CD4-positive, alpha-beta T cell treated with Interleukin-17A for 4 hours (primary cell): ENCODE measurements around the gene SDR42E1.
"Not testable (repeated sequence)": the region's sequence is repeated elsewhere in the genome, so short reads cannot be mapped to it uniquely, and the experiment has no call there.

Experiments
- DNase-seq: peaks from one replicate; pipeline ENCODE4 v3.0.0-alpha.2; 2020; ENCODE audit warnings: mixed read lengths

The SDR42E1 gene

GRCh38 chr16:82002831-82003230 lies 8.4 kb downstream of the SDR42E1 start:
- no peak for DNase-seq

DNA sequence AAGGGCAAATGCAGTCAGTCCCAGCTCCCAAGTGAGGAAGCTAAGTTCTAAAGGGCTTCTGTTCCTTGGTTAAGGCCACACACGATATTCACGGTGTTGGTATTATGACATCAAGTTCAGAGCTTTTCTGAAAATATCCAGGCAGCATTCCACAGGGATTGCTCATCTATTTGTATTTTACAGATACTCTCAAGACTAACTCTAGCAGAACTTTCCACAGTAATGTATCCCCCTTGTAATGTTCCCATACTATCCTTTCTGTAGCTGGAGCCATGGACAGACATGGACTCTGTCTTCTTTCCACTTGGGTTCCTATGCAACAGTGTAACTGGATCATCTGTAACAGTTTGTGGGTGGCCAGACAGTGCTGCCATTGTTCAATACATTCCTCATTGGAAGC lies 13.5 kb downstream of the SDR42E1 start:
- no peak for DNase-seq

DNA sequence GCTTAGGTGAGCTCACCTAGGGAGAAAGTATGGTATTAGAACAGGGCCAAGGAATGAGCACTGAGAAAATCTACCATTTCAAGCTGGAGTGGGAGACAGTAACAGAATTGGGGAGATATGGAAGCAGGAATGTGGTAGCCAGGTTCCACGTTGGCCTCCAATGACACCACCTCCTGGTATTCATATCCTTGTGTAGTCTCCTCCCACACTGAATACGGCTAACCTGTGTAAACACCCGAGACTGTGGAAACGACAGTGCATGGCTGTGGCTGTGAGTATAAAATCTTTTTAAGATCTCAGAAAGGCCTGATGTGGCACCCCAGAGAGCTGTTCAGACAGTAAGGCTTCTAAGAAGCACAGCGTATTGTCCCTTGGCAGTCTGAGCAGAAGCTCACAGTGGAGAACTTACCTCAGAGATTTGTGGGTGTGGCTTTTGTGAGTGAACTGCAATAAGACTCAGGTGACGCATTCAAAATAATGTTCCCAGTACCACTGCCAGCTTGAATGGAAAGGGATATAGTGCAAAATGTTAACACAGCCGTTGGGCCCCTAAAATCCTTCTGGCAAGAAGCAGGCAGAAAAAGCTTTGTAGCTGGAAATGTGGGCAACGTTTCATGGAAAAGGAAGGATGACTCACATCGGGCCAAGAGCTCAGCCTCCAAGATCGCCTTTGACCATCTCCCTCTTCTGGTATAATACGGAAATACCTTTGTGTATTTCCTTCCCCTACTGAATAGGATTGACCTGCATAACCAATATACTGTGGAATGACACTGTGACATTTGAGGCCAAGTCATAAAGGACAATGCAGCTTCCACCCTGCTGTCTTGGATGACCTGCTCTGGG lies 14.4 kb downstream of the SDR42E1 start:
- no peak for DNase-seq

DNA sequence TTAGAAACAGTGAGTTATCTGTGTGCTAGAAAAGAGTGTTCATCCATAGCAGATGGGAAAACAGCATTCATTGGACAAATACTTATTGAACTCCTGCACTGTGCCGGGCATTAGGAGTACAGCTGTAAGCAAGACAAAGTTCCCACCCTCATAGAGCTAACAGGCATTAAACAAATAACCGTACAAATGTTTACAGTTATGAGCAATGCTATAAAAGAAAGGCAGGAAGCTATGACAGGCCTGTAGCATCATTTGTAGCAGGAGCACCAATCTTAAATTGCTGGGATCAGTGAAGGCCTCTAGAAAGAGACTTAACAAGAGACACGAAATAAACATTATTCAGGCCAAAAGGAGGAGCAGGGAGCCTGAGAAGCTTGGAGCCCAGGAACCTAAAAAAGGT lies 15.6 kb downstream of the SDR42E1 start:
- no peak for DNase-seq

DNA sequence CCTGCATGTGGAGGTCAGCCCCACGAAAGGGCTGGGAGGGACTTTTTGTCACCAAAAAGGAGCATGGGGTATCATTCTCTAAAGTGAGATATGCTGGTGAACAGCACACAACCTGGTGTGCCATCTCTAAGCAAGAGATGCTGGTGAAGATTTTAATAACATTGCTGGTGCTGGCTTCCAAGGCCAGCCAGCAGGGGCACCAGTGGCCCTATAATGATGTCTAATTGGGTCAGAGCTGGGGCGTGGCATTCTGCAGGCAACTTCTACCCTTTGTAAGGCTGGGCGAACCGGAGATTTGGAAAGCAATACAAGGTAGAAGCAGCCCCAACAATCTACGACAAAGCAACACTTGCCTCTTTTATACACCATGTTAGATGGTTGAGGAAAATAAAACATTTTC lies 16.8 kb downstream of the SDR42E1 start:
- DNase-seq, result no peak

GRCh38 chr16:81992859-81993258 lies 18.4 kb downstream of the SDR42E1 start:
- no peak for DNase-seq

DNA sequence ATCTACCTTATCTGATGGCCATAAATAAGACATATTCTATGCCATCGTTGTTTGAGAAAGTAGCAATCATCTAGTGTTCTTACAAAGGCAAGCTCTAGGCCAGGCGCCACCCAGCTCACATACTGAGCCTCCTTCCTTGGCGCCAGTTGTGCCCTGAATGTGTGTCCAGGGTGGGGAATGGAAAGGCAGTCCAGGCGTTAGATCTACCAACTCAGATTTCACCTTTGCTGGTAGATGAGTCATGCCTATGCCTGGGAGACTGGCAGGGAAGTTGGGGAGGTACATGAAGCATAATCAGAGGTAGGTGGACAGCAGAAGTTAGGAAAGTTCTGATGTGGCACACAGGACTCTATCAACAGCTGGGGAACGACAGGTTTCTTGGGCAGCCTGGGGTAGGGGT lies 23.6 kb downstream of the SDR42E1 start:
- DNase-seq, result no peak

DNA sequence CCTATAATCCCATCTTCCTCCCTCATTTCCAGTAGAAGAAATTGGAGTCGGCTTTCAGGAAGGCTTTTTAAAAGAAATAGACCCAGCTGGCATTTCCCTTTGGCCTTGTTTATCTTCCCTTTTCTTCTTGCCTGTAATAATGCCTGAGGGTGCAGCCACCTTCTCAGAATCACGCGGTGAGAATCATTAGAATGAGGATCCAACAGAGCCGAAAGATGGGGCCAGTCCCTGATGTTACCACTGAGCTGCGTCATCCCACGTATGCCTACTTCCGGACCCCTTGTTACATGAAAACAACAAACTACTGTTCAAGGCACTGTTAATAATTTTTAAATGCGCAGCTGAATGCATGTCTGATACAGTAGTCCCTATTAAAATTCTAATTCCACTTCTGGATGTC lies 24.1 kb downstream of the SDR42E1 start:
- no peak for DNase-seq

- not testable (repeated sequence) for DNase-seq
These were observed 33.8 kb downstream of the SDR42E1 start for GRCh38 chr16:81977335-81977942.

- DNase-seq, result no peak
These were observed 35.6 kb downstream of the SDR42E1 start for GRCh38 chr16:81975637-81976036.

DNA sequence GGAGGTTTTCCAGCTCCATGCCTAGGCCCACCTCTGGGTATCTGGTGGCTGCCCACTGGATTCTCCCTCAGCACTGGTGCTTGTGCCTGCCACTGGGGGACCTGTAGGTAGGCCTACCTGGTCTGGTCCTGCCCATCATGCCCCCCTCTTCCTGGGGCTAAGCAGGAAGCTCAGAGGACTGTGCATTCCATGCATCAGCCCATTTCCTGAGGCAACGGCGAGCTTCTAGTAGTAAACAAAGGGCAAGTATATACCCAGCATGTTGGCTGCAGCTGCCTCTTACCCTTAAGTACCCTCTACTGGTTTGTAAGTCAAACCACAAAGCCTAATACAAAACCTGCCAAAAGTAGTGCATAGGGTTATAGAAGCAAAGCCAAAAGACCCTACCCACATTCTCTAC lies 37.5 kb downstream of the SDR42E1 start:
- DNase-seq, result no peak

- no peak for DNase-seq
These were observed 39.4 kb downstream of the SDR42E1 start for GRCh38 chr16:81971853-81972252.

GRCh38 chr16:81967358-81967757 lies 43.9 kb downstream of the SDR42E1 start:
- DNase-seq, result no peak

DNA sequence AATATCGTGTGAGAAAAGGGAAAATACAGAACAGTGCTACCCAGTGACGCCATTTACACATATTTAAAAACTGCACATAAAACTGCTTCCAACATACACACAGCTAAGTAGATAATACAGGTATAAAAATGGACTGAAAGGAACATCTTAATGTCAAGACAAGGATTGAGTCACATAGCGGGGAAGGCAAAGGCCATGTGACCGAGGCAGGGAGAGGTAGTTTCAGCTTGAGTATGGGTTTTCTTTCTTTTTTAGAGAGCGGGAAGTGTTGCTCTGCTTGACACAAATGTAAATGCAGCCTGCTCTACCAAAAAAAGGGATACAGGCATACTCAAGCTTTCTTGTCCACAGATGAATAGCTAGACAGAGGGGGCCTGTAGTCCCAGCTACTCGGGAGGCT lies 46.5 kb downstream of the SDR42E1 start:
- no peak for DNase-seq

DNA sequence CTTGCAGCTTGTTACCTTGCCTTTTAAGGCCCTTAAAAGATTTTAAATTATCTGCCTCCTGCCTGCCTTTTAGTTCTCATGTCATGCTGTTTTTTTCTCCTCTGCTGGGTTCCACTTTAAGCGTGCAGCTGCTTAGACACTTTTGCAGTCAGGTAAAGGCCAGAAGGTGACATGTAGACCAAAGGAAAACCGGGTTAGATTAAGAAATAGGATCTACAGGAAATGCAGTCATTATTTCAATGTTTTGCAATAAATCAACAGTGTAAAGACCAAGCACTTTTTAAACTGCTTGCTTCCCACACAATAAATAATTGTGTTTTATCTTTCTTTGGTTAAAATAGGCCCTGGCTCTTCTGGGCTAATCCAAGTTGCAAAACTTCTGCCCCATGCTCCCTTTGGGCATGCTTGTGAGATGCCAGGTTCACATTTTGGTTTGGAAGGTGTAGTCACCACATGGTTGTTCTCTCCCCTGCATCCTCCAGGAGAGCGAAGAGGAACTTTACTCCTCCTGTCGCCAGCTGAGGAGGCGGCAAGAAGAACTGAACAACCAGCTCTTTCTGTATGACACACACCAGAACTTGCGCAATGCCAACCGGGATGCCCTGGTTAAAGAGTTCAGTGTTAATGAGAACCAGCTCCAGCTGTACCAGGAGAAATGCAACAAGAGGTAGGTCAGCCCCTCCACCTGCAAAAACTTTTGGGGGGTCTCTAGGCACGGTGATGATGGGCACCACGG lies 54.9 kb downstream of the SDR42E1 start:
- no peak for DNase-seq

DNA sequence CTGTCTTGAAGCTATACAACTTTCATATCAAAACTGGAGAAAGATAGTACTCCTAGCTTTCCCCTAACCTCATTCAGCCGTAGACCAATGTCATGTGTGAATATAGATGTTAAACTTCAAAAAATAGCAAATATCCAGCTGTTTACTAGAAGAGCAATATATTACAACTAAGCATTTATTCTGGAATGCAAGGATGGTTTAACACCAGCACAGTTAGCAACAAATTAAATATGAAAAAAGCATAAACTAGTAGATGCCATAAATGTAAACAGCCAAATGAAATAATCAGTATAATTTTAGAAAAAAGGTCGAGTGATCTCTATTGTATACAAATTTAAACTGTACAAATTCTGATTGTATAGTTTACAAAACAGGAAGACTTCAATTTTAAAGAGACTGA lies 59.7 kb downstream of the SDR42E1 start:
- DNase-seq, result no peak

DNA sequence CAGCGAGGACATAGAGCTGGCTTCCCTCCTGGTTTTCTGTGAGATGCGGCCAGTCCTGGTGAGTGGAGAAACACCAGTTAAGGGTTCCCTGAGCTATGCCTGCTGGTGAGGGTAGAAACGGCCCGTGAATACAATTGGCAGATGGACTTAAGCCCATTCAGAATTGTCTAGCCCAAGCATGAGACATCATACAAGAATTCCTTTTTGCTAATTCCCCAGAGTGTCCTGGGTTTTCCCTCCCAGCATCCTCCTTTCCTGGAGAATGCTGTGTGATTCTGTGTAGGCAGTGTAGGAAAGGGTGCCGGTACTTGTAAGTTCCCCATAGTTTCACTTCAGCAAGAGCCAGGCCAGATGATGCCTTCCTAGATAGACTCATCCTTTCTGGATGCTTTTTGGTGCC lies 65.1 kb downstream of the SDR42E1 start:
- DNase-seq, result no peak

GRCh38 chr16:81945665-81946064 lies 65.6 kb downstream of the SDR42E1 start:
- DNase-seq, result no peak

GRCh38 chr16:81942007-81942601 lies 69.2 kb downstream of the SDR42E1 start:
- no peak for DNase-seq

DNA sequence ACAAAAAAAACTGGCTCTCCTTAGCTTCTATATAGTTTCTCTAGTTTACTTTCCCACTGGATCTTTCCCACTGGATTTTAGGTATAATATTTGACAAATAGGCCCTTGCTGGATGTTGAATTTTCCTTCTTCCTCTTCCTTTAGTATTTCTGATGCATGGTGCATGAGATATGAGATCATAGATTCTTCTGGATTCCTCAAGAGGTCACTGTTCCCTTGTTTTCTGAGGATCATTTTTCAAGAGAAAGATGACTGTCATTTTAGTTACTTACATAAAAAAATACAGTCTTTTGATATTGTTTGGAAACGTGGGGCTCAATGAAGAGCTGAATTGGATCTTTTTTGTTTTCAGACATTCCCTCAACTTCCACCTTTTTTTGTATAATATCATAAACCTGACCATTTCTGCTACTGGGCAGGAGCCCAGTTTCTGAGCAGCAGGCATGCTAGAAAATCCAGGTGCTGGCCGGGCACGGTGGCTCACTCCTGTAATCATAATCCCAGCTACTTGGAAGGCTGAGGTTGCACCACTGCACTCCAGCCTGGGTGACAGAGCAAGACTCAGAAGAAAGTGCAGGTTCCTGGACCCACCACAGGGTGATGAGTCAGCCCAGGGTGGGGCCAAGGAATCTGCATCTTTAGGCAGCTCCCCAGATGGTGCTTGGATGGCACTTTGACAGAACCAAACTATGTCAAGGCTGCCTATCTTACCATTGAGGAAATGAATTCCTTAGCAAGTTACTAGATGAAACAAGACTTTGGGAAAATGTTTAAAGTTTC lies 70.3 kb downstream of the SDR42E1 start:
- no peak for DNase-seq

- DNase-seq, result no peak
These were observed 71.9 kb downstream of the SDR42E1 start for GRCh38 chr16:81939164-81940056.
